B cell (primary cell): Measurements from ENCODE around the gene SIAH2. TPM values are rescaled to one million over a fixed set of nuclear protein-coding genes. Genes with fewer than 3 reads are reported as not detected.

Experiments used
- ATAC-seq: fragments of 200-7000 bp; cut with Tn5 transposase; one replicate; pipeline ENCODE4 v1.10.0; 2021; ENCODE audit warnings: low read depth, mild to moderate bottlenecking, moderate number of reproducible peaks, moderate library complexity
- CTCF ChIA-PET: fragments of 350-600 bp; sonication (Branson Sonifier 250); formaldehyde crosslinking; loops from one replicate; lab custom pipeline; 2021; ENCODE audit warnings: antibody characterized with exemption, inconsistent platforms; lab: Charles Lee
- POLR2A ChIA-PET: fragments of 350-600 bp; sonication (Branson Sonifier 250); formaldehyde crosslinking; loops from one replicate; lab custom pipeline; 2021; ENCODE audit warnings: antibody characterized with exemption; lab: Charles Lee
- DNase-seq: peaks from one replicate; pipeline ENCODE4 v3.0.0; 2013
- H2AFZ ChIP-seq: 2 replicates; pipeline ENCODE4 v1.6.1; 2012; ENCODE audit warnings: mild to moderate bottlenecking, low read depth, low read length; ENCODE audit not compliant: insufficient read depth, poor library complexity, severe bottlenecking
- H3K27ac ChIP-seq, 2 donors: 1 replicate in 1 of 2; 2 replicates in 1 of 2; pipeline ENCODE4 v1.5.1; 2012 to 2013; ENCODE audit warnings: low read length in 2 of 2, mild to moderate bottlenecking in 2 of 2, moderate library complexity in 1 of 2
- H3K27me3 ChIP-seq, 4 experiments: fragments of 200-600 bp in 1 of 4; sonication (generic) in 1 of 4; replicated peaks in 1 of 4; 1 replicate in 2 of 4; 2 replicates in 2 of 4; pipeline versions ENCODE4 v1.6.1 to v1.7.0; 2013 to 2016; ENCODE audit warnings: low read length in 3 of 4, mild to moderate bottlenecking in 2 of 4, mixed read lengths in 1 of 4, moderate library complexity in 1 of 4; ENCODE audit not compliant: insufficient read depth in 4 of 4, control insufficient read depth in 3 of 4; ENCODE audit errors: control extremely low read depth in 1 of 4
- H3K36me3 ChIP-seq, 2 experiments: replicated peaks in 1 of 2; 1 replicate in 1 of 2; 2 replicates in 1 of 2; pipeline versions ENCODE4 v1.6.1 to v1.7.1; 2013; ENCODE audit warnings: low read length in 1 of 2; ENCODE audit not compliant: insufficient read depth in 2 of 2, control insufficient read depth in 1 of 2; ENCODE audit errors: control extremely low read depth in 1 of 2, extremely low read depth in 1 of 2
- H3K4me1 ChIP-seq, 2 donors: fragments of 200-600 bp in 1 of 2; sonication (generic) in 1 of 2; 1 replicate in 1 of 2; 2 replicates in 1 of 2; pipeline versions ENCODE4 v1.5.1 to v1.6.1; 2013 to 2017; ENCODE audit warnings: low read length in 2 of 2; ENCODE audit not compliant: control insufficient read depth in 2 of 2, insufficient read depth in 2 of 2
- H3K4me2 ChIP-seq: replicated peaks from 2 replicates; pipeline ENCODE3; 2012; ENCODE audit warnings: mild to moderate bottlenecking, low read depth, low read length; ENCODE audit not compliant: poor library complexity, severe bottlenecking
- H3K4me3 ChIP-seq, 5 experiments: fragments of 200-600 bp in 1 of 5; sonication (generic) in 1 of 5; 1 replicate in 3 of 5; 2 replicates in 2 of 5; pipeline versions ENCODE4 v1.5.1 to v1.7.0; 2011 to 2016; ENCODE audit warnings: low read length in 4 of 5, mild to moderate bottlenecking in 4 of 5, low read depth in 2 of 5, control low read depth in 1 of 5, moderate library complexity in 1 of 5; ENCODE audit not compliant: insufficient read depth in 1 of 5; ENCODE audit errors: control extremely low read depth in 1 of 5, extremely low read depth in 1 of 5
- H3K79me2 ChIP-seq: fragments of 200-600 bp; sonication (generic); one replicate; pipeline ENCODE4 v1.6.0; 2016; ENCODE audit warnings: low read length; ENCODE audit not compliant: control insufficient read depth, insufficient read depth
- H3K9ac ChIP-seq: fragments of 200-600 bp; sonication (generic); 2 replicates; pipeline ENCODE4 v1.6.1; 2017; ENCODE audit warnings: mild to moderate bottlenecking, low read length, moderate library complexity
- H3K9me3 ChIP-seq, 3 donors: one replicate each; pipeline versions ENCODE4 v1.6.1 to v1.7.1; 2013; ENCODE audit warnings: low read length in 2 of 3; ENCODE audit not compliant: control insufficient read depth in 2 of 3, insufficient read depth in 1 of 3; ENCODE audit errors: control extremely low read depth in 1 of 3
- H4K20me1 ChIP-seq: 2 replicates; pipeline ENCODE4 v1.6.0; 2012; ENCODE audit warnings: mild to moderate bottlenecking, low read length; ENCODE audit not compliant: insufficient read depth, control insufficient read depth, poor library complexity, severe bottlenecking
- H3K27ac Mint-ChIP-seq: one replicate; pipeline ENCODE4 v1.8.0; 2021; ENCODE audit warnings: mixed read lengths
- H3K27me3 Mint-ChIP-seq: one replicate; pipeline ENCODE4 v1.8.0; 2021; ENCODE audit warnings: mixed read lengths
- H3K4me1 Mint-ChIP-seq: one replicate; pipeline ENCODE4 v1.8.0; 2021; ENCODE audit warnings: mixed read lengths
- H3K4me3 Mint-ChIP-seq: one replicate; pipeline ENCODE4 v1.8.0; 2021; ENCODE audit warnings: mixed read lengths
- H3K9me3 Mint-ChIP-seq: one replicate; pipeline ENCODE4 v1.8.0; 2022; ENCODE audit warnings: mixed read lengths; ENCODE audit not compliant: insufficient read depth
- EZH2 ChIP-seq: IDR thresholded peaks from 2 replicates; pipeline ENCODE4 v1.6.1; 2012; ENCODE audit warnings: borderline replicate concordance, low read depth, mild to moderate bottlenecking, moderate library complexity, low read length; ENCODE audit not compliant: insufficient read depth, poor library complexity, severe bottlenecking
- WGBS: methylation state at CpG from one replicate; pipeline ENCODE4 v1.1.5; 2013; ENCODE audit warnings: missing lambda C conversion rate; ENCODE audit not compliant: insufficient coverage; 5-methylcytosine and 5-hydroxymethylcytosine counted together
- intact Hi-C: fragments of 100-400 bp; cut with micrococcal nuclease; formaldehyde crosslinking; loops from one replicate; pipeline ENCODE4 v1.10.0; 2022
- polyA plus RNA-seq: library from polyadenylated mRNA; depleted of rRNA; stranded (reverse); fragments of >200 nt; gene quantifications from 2 replicates; pipeline ENCODE4 v1.2.3, GENCODE V29; 2012
- total RNA-seq, 2 donors: library from RNA; stranded (reverse); fragments of 120-200 nt in 1 of 2; gene quantifications; 1 replicate in 1 of 2; 2 replicates in 1 of 2; pipeline versions ENCODE4 v1.2.3 to v1.2.4, GENCODE V29; 2013 to 2022
- TF ChIP-seq, protein P1 (sequence below): fragments of 200-600 bp; IDR thresholded peaks from one replicate; pipeline ENCODE4 v1.8.0; 2022; ENCODE audit warnings: antibody characterized with exemption, mild to moderate bottlenecking

The SIAH2 gene
- total and polyA plus RNA-seq, 2 donors (not counting 1 experiment from before 2014, with no cell fraction given), result 22.3 to 83.4 TPM

- Histone ChIP-seq H3K9ac (no peak overlapping the region), H3K9me3 (peaks cover 0 to 3% (median 0%) of the 10 kb centered on the region in 3 donors), H2AFZ (no peak overlapping the region), H3K4me2 (no peak overlapping the region), H3K4me3 (no peak overlapping the region), H3K27me3 (no peaks in the 10 kb centered on the region), H3K36me3 (no peaks in the 10 kb centered on the region), H3K27ac (no peak overlapping the region), H3K4me1 (peaks cover 3 to 7% of the 10 kb centered on the region in 2 donors), H4K20me1 (no peaks in the 10 kb centered on the region), H3K79me2 (no peaks in the 10 kb centered on the region)
- Mint-ChIP-seq H3K27me3 (peaks cover 6% of the 10 kb centered on the region), H3K27ac (no peak overlapping the region), H3K9me3 (no peaks in the 10 kb centered on the region), H3K4me1 (peaks cover 6% of the 10 kb centered on the region), H3K4me3 (no peak overlapping the region)
- DNase-seq, result no peak
- no peak for ATAC-seq
- 100% methylated on average over 2 of the region's 2 CpGs for WGBS
- intact Hi-C loops, result no loop called here
- no peak for TF ChIP-seq EZH2
- TF ChIP-seq, protein P1, sequence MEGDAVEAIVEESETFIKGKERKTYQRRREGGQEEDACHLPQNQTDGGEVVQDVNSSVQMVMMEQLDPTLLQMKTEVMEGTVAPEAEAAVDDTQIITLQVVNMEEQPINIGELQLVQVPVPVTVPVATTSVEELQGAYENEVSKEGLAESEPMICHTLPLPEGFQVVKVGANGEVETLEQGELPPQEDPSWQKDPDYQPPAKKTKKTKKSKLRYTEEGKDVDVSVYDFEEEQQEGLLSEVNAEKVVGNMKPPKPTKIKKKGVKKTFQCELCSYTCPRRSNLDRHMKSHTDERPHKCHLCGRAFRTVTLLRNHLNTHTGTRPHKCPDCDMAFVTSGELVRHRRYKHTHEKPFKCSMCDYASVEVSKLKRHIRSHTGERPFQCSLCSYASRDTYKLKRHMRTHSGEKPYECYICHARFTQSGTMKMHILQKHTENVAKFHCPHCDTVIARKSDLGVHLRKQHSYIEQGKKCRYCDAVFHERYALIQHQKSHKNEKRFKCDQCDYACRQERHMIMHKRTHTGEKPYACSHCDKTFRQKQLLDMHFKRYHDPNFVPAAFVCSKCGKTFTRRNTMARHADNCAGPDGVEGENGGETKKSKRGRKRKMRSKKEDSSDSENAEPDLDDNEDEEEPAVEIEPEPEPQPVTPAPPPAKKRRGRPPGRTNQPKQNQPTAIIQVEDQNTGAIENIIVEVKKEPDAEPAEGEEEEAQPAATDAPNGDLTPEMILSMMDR, result no peak
- ChIA-PET CTCF (interaction anchor here (0.6 kb wide), 1 partner anchor 39 kb away, joined by 3 read pairs; no protein-coding TSS in a partner anchor), POLR2A (no interaction called here)
These were observed 37.8 kb upstream of the SIAH2 start for GRCh38 chr3:150800722-150801121.

DNA sequence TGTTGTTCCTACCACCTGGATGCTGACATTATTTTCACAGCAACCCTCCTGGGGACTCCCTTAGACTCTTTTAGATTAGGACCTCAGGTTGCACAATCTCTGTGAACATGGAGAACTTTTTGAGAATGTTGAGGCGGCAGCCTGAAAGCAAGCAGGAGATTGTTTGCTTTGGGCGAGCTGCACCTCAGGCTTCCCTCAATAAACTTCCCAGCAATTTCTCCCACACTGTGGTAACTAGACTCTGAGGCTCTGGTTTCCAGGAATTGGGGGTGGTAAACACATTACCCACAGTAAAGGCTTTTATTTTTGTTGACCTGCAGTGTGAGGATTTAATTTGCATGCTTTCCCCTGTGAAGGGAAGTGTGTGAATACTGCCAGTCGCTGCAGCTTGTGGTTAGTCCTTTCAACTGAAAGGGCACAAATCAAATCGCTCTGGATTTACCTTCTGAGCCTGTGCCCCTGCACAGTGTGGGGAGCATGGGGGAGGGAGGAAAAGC lies 35.2 kb upstream of the SIAH2 start:
- WGBS, result 6% methylated on average over 2 of the region's 4 CpGs
- CTCF ChIA-PET, result interaction anchor here (1.6 kb wide), 1 partner anchor 10 kb away, joined by 8 read pairs; no protein-coding TSS in a partner anchor

More for the DNA sequence above, 35.2 kb upstream of the SIAH2 start:
- H4K20me1 ChIP-seq, result no peaks in the 10 kb centered on the region
- Mint-ChIP-seq H3K4me3 (no peak overlapping the region), H3K27ac (no peak overlapping the region), H3K4me1 (peaks cover 6% of the 10 kb centered on the region), H3K9me3 (no peaks in the 10 kb centered on the region), H3K27me3 (peaks cover 3% of the 10 kb centered on the region)
- H3K36me3 ChIP-seq, result no peaks in the 10 kb centered on the region
- H3K4me2 ChIP-seq, result no peak overlapping the region
- H2AFZ ChIP-seq, result no peak overlapping the region
- POLR2A ChIA-PET, result no interaction called here
- DNase-seq (no peak), ATAC-seq (no peak)
- no peaks in the 10 kb centered on the region for H3K27me3 ChIP-seq
- intact Hi-C loops, result no loop called here
- H3K4me1 ChIP-seq, result peaks cover 3 to 7% of the 10 kb centered on the region in 2 donors
- TF ChIP-seq EZH2, result no peak
- TF ChIP-seq, protein P1, result no peak
- H3K27ac ChIP-seq, result no peak overlapping the region
- H3K9ac ChIP-seq, result no peak overlapping the region
- H3K79me2 ChIP-seq, result no peaks in the 10 kb centered on the region
- peaks cover 0 to 3% (median 0%) of the 10 kb centered on the region in 3 donors for H3K9me3 ChIP-seq
- no peak overlapping the region for H3K4me3 ChIP-seq
